ENCODE data around the gene HOXC9. TPM values are rescaled to one million over a fixed set of nuclear protein-coding genes. Genes with fewer than 3 reads are reported as not detected.

Gene HOXC9
- total RNA-seq, 2 donors from 2014 or later: not detected

DNA sequence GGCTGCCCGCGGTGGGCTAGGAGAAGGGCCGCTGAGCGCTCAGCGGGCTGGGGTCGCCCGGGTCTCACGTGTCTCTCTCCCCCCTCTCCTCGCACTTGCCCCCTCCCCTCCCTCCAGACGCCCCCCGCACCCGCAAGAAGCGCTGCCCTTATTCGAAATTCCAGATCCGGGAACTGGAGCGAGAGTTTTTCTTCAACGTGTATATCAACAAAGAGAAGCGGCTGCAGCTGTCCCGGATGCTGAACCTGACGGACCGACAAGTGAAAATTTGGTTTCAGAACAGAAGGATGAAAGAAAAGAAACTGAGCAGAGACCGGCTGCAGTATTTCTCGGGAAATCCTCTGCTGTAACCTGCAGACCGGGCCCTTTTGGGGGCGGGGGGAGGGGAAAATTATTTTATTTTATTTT lies 24.9 kb upstream of the HOXC9 start:
- no peaks in the 10 kb centered on the region for H3K36me3 ChIP-seq (replicated peaks in 1 of 2; ENCODE audit: insufficient read depth in 1 of 2, low read depth in 2 of 2)
- H3K27me3 ChIP-seq: peaks cover 3 to 80% of the 10 kb centered on the region in 2 donors
- intact Hi-C loops (cut with DNase I): no loop called here
- no peaks in the 10 kb centered on the region for H3K9me3 ChIP-seq
- H3K4me3 ChIP-seq: no peak overlapping the region
- H3K27ac ChIP-seq: no peak overlapping the region
- ATAC-seq (no peak), DNase-seq (no peak)
- WGBS, 2 donors: 2 to 5% methylated on average over 21 to 22 of the region's 25 CpGs
- TF ChIP-seq, protein P1, sequence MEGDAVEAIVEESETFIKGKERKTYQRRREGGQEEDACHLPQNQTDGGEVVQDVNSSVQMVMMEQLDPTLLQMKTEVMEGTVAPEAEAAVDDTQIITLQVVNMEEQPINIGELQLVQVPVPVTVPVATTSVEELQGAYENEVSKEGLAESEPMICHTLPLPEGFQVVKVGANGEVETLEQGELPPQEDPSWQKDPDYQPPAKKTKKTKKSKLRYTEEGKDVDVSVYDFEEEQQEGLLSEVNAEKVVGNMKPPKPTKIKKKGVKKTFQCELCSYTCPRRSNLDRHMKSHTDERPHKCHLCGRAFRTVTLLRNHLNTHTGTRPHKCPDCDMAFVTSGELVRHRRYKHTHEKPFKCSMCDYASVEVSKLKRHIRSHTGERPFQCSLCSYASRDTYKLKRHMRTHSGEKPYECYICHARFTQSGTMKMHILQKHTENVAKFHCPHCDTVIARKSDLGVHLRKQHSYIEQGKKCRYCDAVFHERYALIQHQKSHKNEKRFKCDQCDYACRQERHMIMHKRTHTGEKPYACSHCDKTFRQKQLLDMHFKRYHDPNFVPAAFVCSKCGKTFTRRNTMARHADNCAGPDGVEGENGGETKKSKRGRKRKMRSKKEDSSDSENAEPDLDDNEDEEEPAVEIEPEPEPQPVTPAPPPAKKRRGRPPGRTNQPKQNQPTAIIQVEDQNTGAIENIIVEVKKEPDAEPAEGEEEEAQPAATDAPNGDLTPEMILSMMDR (IDR thresholded peaks at IDR 0.05): no peak
- no peak for TF ChIP-seq POLR2A (IDR thresholded peaks at IDR 0.05)
- peaks cover 22% of the 10 kb centered on the region for H3K4me1 ChIP-seq

DNA sequence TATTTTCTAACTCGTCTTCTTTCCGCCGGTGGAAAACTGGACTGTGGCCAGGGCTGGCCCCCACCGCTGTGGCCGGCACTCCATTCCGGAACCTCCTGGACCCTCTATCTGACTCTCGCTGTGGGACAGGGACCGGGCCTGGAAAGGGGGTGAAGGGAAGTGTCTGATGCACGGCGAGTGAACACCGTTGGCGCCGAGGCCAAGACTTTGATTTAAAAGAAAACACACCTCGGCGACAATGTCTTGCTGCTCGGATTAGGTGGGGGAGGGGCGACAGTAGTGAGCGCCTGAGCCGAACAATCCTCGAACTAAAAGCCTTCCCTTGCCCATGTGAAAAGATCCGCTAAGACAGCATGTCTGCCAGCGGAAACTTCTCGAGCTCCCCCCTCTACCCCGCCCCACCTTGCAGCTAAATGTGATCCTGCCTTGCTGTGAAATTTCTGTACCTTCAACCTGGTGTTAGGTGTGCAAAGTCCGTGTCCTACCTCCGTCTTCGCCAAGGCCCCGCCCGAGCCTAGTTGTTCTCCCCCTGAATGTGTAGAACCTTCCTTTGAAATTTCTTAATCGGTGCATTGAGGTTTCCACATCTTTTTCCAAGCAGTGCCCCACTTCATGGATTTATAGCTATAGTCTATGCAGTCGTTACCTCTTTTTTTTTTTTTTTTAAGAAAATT lies 24.3 kb upstream of the HOXC9 start:
- ATAC-seq (no peak), DNase-seq (no peak)
- H3K9me3 ChIP-seq: no peaks in the 10 kb centered on the region
- WGBS, 2 donors: 9 to 14% methylated on average over 31 of the region's 31 CpGs
- intact Hi-C loops (cut with DNase I): no loop called here
- peaks cover 3 to 75% of the 10 kb centered on the region in 2 donors for H3K27me3 ChIP-seq
- peaks cover 22% of the 10 kb centered on the region for H3K4me1 ChIP-seq
- H3K4me3 ChIP-seq: no peak overlapping the region
- no peak for TF ChIP-seq POLR2A (IDR thresholded peaks at IDR 0.05)
- TF ChIP-seq, protein P1 (IDR thresholded peaks at IDR 0.05): no peak
- no peak overlapping the region for H3K27ac ChIP-seq
- H3K36me3 ChIP-seq (replicated peaks in 1 of 2; ENCODE audit: insufficient read depth in 1 of 2, low read depth in 2 of 2): no peaks in the 10 kb centered on the region

DNA sequence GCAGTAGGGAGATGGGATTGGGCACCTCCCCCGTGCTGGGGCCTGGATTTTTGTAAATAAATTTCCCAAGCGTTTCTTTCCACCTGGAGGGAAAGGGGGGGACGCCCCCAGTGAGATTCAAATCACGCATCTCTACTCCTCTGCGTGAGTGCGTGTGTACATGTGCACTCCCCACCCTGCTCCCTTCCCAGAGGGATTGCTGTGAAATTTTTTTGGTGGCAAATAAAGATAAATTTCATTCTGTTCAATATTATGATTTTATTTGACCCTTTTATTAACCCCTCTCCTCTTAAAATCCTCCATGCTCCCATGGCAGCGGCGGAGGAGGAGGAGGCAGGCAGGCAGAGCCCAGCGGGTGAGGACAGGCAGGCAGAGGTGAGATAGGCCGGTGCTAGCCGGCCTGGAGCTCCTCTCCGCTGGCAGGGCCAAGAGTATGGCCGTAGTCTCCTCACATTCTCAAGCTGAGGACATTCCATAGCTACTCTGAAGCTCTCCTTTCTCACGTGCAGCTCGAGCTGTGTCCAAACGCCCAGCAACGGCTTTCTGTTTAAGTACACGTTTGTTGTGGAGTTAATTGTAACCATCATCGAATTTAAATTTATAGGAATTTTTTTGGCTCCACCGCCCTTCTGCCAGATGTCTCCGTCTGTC lies 23.7 kb upstream of the HOXC9 start:
- Histone ChIP-seq H3K27me3 (peaks cover 3 to 68% of the 10 kb centered on the region in 2 donors), H3K4me3 (no peak overlapping the region), H3K9me3 (no peaks in the 10 kb centered on the region), H3K4me1 (peaks cover 22% of the 10 kb centered on the region), H3K27ac (no peak overlapping the region), H3K36me3 (replicated peaks in 1 of 2; ENCODE audit: insufficient read depth in 1 of 2, low read depth in 2 of 2) (no peaks in the 10 kb centered on the region)
- intact Hi-C loops (cut with DNase I): no loop called here
- ATAC-seq: no peak
- WGBS, 2 donors: 17 to 21% methylated on average over 21 of the region's 21 CpGs
- DNase-seq: no peak
- TF ChIP-seq, protein P1 (IDR thresholded peaks at IDR 0.05): no peak
- TF ChIP-seq POLR2A (IDR thresholded peaks at IDR 0.05): no peak

DNA sequence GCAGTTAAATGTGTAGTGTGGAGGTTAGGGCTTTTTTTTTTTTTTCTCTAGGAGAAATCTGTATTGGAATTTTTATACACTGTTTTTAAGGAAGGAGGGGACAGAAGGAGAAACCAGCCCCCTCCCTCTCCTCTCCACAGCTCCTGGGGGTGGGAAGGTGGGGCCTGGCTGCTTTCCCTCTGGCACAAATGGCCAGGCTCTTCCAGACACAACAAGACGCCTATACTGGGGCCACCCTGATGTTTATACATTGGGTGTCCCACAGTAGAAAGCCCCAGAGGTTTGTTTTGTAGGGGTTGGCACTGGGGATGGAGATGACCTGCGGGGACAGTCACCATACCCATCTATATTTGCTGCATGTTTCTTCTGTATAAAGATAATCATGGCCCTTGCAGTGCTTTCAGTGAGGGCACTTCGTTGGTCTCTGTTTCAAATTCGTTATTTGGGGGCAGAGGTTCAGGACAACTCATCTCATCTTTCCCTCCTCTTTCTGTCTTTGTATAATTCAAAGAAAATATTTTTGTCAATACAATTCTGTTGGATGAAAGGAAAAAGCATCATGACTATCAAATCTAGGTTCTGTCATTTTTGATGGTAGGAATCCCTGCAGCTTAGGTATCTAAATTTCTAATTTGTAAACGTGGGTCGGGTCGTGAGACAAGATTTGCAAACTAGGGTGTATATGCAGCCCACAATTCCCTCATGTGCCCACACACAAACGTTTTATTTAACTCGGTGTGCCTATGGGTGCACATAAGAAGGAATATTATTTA lies 23.0 kb upstream of the HOXC9 start:
- DNase-seq (no peak), ATAC-seq (no peak)
- 8 to 12% methylated on average over 9 of the region's 9 CpGs for WGBS, 2 donors
- intact Hi-C loops (cut with DNase I): no loop called here
- Histone ChIP-seq H3K9me3 (no peaks in the 10 kb centered on the region), H3K36me3 (replicated peaks in 1 of 2; ENCODE audit: insufficient read depth in 1 of 2, low read depth in 2 of 2) (no peaks in the 10 kb centered on the region), H3K4me3 (no peak overlapping the region), H3K4me1 (peaks cover 22% of the 10 kb centered on the region), H3K27ac (no peak overlapping the region), H3K27me3 (peaks cover 3 to 67% of the 10 kb centered on the region in 2 donors)
- TF ChIP-seq POLR2A (IDR thresholded peaks at IDR 0.05): no peak
- TF ChIP-seq, protein P1 (IDR thresholded peaks at IDR 0.05): no peak
